ENCODE results near the gene PTPRN2.

DNA sequence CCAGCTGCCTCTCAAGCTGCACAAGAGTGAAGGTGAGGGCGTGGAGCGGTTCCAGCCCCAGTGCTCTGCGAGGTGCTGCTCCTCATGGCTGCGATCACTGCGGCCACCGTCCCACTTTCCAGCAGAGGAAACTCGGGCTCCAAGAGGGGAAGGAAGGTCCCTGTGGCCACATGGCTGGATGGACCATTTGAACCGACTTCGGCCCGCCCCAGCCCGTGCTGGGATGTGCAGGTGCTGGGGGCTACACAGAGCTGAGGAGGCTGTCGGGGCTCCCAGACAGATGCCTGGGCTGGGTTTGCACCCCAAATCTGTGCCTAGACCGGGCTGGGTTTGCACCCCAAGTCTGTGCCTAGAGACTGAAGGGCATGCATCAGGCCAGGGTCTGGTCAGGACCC is 1064.3 kb downstream of the PTPRN2 start:
- TF ChIP-seq POLR2A (IDR thresholded peaks at IDR 0.05), result no peak
- TF ChIP-seq, protein P1, sequence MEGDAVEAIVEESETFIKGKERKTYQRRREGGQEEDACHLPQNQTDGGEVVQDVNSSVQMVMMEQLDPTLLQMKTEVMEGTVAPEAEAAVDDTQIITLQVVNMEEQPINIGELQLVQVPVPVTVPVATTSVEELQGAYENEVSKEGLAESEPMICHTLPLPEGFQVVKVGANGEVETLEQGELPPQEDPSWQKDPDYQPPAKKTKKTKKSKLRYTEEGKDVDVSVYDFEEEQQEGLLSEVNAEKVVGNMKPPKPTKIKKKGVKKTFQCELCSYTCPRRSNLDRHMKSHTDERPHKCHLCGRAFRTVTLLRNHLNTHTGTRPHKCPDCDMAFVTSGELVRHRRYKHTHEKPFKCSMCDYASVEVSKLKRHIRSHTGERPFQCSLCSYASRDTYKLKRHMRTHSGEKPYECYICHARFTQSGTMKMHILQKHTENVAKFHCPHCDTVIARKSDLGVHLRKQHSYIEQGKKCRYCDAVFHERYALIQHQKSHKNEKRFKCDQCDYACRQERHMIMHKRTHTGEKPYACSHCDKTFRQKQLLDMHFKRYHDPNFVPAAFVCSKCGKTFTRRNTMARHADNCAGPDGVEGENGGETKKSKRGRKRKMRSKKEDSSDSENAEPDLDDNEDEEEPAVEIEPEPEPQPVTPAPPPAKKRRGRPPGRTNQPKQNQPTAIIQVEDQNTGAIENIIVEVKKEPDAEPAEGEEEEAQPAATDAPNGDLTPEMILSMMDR (IDR thresholded peaks at IDR 0.05), result no peak
